Uterus (tissue), 4 donors: ENCODE results near the gene NSD2. TPM values are rescaled to one million over a fixed set of nuclear protein-coding genes. Genes with fewer than 3 reads are reported as not detected.

Experiments used
- DNase-seq, 2 donors: peaks; one replicate each; pipeline ENCODE4 v3.0.0-alpha.2; 2019 to 2020
- H3K27ac ChIP-seq, 2 donors: fragments of 200-600 bp; sonication (generic); 1 replicate in 1 of 2; 2 replicates in 1 of 2; pipeline ENCODE4 v1.5.1; 2016 to 2018
- H3K27me3 ChIP-seq, 2 donors: fragments of 200-600 bp; sonication (generic); one replicate each; pipeline ENCODE4 v1.5.1; 2018 to 2019; ENCODE audit warnings: control low read depth in 1 of 2
- H3K36me3 ChIP-seq, 2 donors: fragments of 200-600 bp; sonication (generic); one replicate each; pipeline ENCODE4 v1.5.1; 2019; ENCODE audit warnings: control low read depth in 1 of 2
- H3K4me1 ChIP-seq, 2 donors: fragments of 200-600 bp; sonication (generic); one replicate each; pipeline ENCODE4 v1.5.1; 2018 to 2019; ENCODE audit warnings: control low read depth in 1 of 2
- H3K4me3 ChIP-seq, 2 donors: fragments of 200-600 bp; sonication (generic); 1 replicate in 1 of 2; 2 replicates in 1 of 2; pipeline ENCODE4 v1.5.1; 2018 to 2019; ENCODE audit warnings: mild to moderate bottlenecking in 1 of 2
- H3K9me3 ChIP-seq, 2 donors: fragments of 200-600 bp; sonication (generic); one replicate each; pipeline ENCODE4 v1.5.1; 2019; ENCODE audit warnings: control low read depth in 1 of 2
- POLR2A ChIP-seq, 2 donors: fragments of 450-650 bp; IDR thresholded peaks; one replicate each; pipeline ENCODE4 v1.6.1; 2016; ENCODE audit warnings: antibody characterized with exemption in 2 of 2, mild to moderate bottlenecking in 1 of 2, moderate library complexity in 1 of 2
- intact Hi-C: fragments of 100-400 bp; cut with DNase I; formaldehyde crosslinking; loops from one replicate; pipeline ENCODE4 v1.15.1; 2023; ENCODE audit warnings: low total_unique reads
- total RNA-seq, 4 donors: library from RNA; depleted of rRNA in 3 of 4; stranded (reverse); fragments of >200 nt in 3 of 4; gene quantifications; one replicate each; pipeline versions ENCODE4 v1.1.0 to v1.2.4, GENCODE V29; 2014 to 2023
- TF ChIP-seq, protein P1 (sequence below), 4 experiments: fragments of 200-600 bp in 2 of 4; fragments of 450-650 bp in 2 of 4; sonication (generic) in 2 of 4; IDR thresholded peaks; one replicate each; pipeline ENCODE4 v1.5.1; 2016 to 2019; ENCODE audit warnings: antibody characterized with exemption in 4 of 4, mild to moderate bottlenecking in 2 of 4, moderate library complexity in 1 of 4
- donor health status: DM: yes; HTN: yes; CAD: no.

Gene NSD2
- total RNA-seq, 4 donors from 2014 or later: 10.3 to 75.3 (median 49.0) TPM

GRCh38 chr4:1880332-1880731, 9.1 kb downstream of the NSD2 start:
- DNase-seq: no peak
- no peak overlapping the region for H3K27ac ChIP-seq
- no peak overlapping the region for H3K4me3 ChIP-seq
- no peaks in the 10 kb centered on the region for H3K27me3 ChIP-seq
- H3K4me1 ChIP-seq: no peaks in the 10 kb centered on the region
- TF ChIP-seq, protein P1, sequence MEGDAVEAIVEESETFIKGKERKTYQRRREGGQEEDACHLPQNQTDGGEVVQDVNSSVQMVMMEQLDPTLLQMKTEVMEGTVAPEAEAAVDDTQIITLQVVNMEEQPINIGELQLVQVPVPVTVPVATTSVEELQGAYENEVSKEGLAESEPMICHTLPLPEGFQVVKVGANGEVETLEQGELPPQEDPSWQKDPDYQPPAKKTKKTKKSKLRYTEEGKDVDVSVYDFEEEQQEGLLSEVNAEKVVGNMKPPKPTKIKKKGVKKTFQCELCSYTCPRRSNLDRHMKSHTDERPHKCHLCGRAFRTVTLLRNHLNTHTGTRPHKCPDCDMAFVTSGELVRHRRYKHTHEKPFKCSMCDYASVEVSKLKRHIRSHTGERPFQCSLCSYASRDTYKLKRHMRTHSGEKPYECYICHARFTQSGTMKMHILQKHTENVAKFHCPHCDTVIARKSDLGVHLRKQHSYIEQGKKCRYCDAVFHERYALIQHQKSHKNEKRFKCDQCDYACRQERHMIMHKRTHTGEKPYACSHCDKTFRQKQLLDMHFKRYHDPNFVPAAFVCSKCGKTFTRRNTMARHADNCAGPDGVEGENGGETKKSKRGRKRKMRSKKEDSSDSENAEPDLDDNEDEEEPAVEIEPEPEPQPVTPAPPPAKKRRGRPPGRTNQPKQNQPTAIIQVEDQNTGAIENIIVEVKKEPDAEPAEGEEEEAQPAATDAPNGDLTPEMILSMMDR (IDR thresholded peaks at IDR 0.05): no peak
- TF ChIP-seq POLR2A (IDR thresholded peaks at IDR 0.05): no peak
- no peaks in the 10 kb centered on the region for H3K36me3 ChIP-seq
- intact Hi-C loops: no loop called here
- H3K9me3 ChIP-seq: no peaks in the 10 kb centered on the region

GRCh38 chr4:1882850-1883271, 11.7 kb downstream of the NSD2 start:
- TF ChIP-seq, protein P1 (IDR thresholded peaks at IDR 0.05): no peak
- TF ChIP-seq POLR2A (IDR thresholded peaks at IDR 0.05): no peak
- Histone ChIP-seq H3K27me3 (no peaks in the 10 kb centered on the region), H3K4me3 (no peak overlapping the region), H3K36me3 (no peaks in the 10 kb centered on the region), H3K27ac (no peak overlapping the region), H3K9me3 (no peaks in the 10 kb centered on the region), H3K4me1 (no peaks in the 10 kb centered on the region)
- DNase-seq: no peak
- intact Hi-C loops: no loop called here

DNA sequence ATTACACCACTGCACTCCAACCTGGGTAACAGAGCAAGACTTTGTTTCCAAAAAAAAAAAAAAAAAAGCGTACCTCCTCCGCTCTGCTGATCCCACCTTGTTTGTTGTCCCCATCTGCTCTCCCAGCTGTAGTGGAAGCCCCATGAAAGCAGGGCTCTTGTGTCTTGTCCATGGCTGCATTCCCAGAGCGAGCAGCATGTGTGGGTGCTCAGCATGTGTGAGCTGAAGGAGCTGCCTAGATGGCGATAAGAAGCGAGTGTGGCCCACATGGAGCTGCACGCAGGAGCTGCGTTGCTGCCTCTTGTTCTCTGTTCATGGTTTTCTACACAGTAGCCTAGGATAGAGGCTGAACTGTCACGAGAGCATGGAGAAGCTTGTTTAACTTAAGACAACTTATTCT, 12.4 kb downstream of the NSD2 start:
- Histone ChIP-seq H3K4me1 (no peaks in the 10 kb centered on the region), H3K4me3 (no peak overlapping the region), H3K27ac (no peak overlapping the region), H3K9me3 (no peaks in the 10 kb centered on the region), H3K27me3 (no peaks in the 10 kb centered on the region), H3K36me3 (no peaks in the 10 kb centered on the region)
- intact Hi-C loops: no loop called here
- no peak for DNase-seq
- TF ChIP-seq, protein P1 (IDR thresholded peaks at IDR 0.05): no peak
- no peak for TF ChIP-seq POLR2A (IDR thresholded peaks at IDR 0.05)

DNA sequence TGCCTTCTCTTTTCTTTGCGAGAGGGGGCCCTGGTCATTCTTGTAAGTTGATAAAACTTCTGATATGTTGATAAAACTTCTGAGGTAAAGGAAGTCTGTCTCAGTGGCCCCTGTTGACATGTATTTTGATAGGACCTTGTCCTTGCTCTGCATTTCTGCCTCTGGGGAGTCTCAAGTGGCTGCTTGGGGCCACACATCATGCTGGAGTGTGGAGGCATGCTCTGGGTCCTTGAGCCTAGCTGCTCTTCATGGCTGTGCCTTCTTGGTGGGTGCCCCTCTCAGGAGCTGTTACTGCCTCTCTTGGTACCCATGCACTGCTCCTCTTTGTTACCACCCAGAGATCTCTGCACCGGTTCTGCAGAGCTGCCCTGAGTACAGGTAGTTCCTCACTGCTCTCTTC, 14.2 kb downstream of the NSD2 start:
- no peaks in the 10 kb centered on the region for H3K27me3 ChIP-seq
- no peak overlapping the region for H3K27ac ChIP-seq
- DNase-seq: no peak
- no peaks in the 10 kb centered on the region for H3K9me3 ChIP-seq
- TF ChIP-seq, protein P1 (IDR thresholded peaks at IDR 0.05): no peak
- no peak for TF ChIP-seq POLR2A (IDR thresholded peaks at IDR 0.05)
- intact Hi-C loops: no loop called here
- H3K36me3 ChIP-seq: no peaks in the 10 kb centered on the region
- H3K4me1 ChIP-seq: no peaks in the 10 kb centered on the region
- no peak overlapping the region for H3K4me3 ChIP-seq

GRCh38 chr4:1887052-1887451, 15.9 kb downstream of the NSD2 start:
- DNase-seq: no peak
- no peak overlapping the region for H3K27ac ChIP-seq
- intact Hi-C loops: no loop called here
- H3K9me3 ChIP-seq: no peaks in the 10 kb centered on the region
- no peak for TF ChIP-seq POLR2A (IDR thresholded peaks at IDR 0.05)
- TF ChIP-seq, protein P1 (IDR thresholded peaks at IDR 0.05): no peak
- no peaks in the 10 kb centered on the region for H3K36me3 ChIP-seq
- no peak overlapping the region for H3K4me3 ChIP-seq
- no peaks in the 10 kb centered on the region for H3K27me3 ChIP-seq
- no peaks in the 10 kb centered on the region for H3K4me1 ChIP-seq
